HCT116 (cell line): Measurements from ENCODE around the gene KMT2E. TPM values are rescaled to one million over a fixed set of nuclear protein-coding genes. Genes with fewer than 3 reads are reported as not detected.

Experiments used
- ATAC-seq: fragments of 200-7000 bp; cut with Tn5 transposase; 2 replicates; pipeline ENCODE4 v1.9.1; 2020; ENCODE audit warnings: mild to moderate bottlenecking, moderate library complexity
- BruUV-seq: library from RNA; stranded (reverse); fragments of 400-500 nt; replicated peaks from 2 replicates; lab custom pipeline; 2021; lab: Mats Ljungman, UMichigan
- CTCF ChIA-PET: fragments of 300-600 bp; sonication (Branson Sonifier 250); formaldehyde crosslinking; loops from one replicate; lab custom pipeline; 2021; ENCODE audit warnings: antibody characterized with exemption; lab: Charles Lee
- POLR2A ChIA-PET: fragments of 300-600, 350-600 bp; sonication (Branson Sonifier 250); formaldehyde crosslinking; loops from one replicate; lab custom pipeline; 2021; ENCODE audit warnings: antibody characterized with exemption; lab: Charles Lee
- RAD21 ChIA-PET, 2 experiments: fragments of 300-600 bp; sonication (Branson Sonifier 250); formaldehyde crosslinking; loops; one replicate each; lab custom pipeline; 2023; ENCODE audit warnings: low total read pairs in 2 of 2; ENCODE audit not compliant: uncharacterized antibody in 2 of 2, unreplicated experiment in 2 of 2, low non-redundant PET in 1 of 2; lab: Charles Lee
- DNase-seq: peaks from one replicate; pipeline ENCODE4 v3.0.0-alpha.2; 2010; ENCODE audit warnings: low read depth, low spot score
- H2AFZ ChIP-seq: fragments of 200-600 bp; shearing (Covaris generic), sonication (generic); 2 replicates; pipeline ENCODE4 v1.6.1; 2017; ENCODE audit warnings: low read depth, mixed run types, mixed read lengths, antibody characterized with exemption, low read length; ENCODE audit not compliant: poor library complexity, severe bottlenecking
- H3K27ac ChIP-seq: 2 replicates; pipeline ENCODE4 v1.5.1; 2012; ENCODE audit warnings: low read depth, low read length
- H3K27me3 ChIP-seq: fragments of 200-600 bp; sonication (generic); 2 replicates; pipeline ENCODE4 v1.6.1; 2016; ENCODE audit warnings: mixed run types, low read length, mixed read lengths; ENCODE audit not compliant: insufficient read depth
- H3K36me3 ChIP-seq, 2 experiments: fragments of 200-500 bp in 1 of 2; fragments of 200-600 bp in 1 of 2; sonication (Bioruptor generic) in 1 of 2; sonication (generic) in 1 of 2; 2 replicates each; pipeline versions ENCODE4 v1.5.1 to v1.6.1; 2014 to 2016; ENCODE audit warnings: low read length in 2 of 2, inconsistent platforms in 1 of 2, mixed read lengths in 1 of 2, mixed run types in 1 of 2; ENCODE audit not compliant: insufficient read depth in 2 of 2, control insufficient read depth in 1 of 2
- H3K4me1 ChIP-seq, 2 experiments: fragments of 200-600 bp in 1 of 2; sonication (generic) in 1 of 2; 2 replicates each; pipeline versions ENCODE4 v1.5.1 to v1.6.1; 2012 to 2017; ENCODE audit warnings: low read length in 2 of 2, inconsistent platforms in 1 of 2, mild to moderate bottlenecking in 1 of 2, mixed read lengths in 1 of 2, mixed run types in 1 of 2, moderate library complexity in 1 of 2; ENCODE audit not compliant: insufficient read depth in 2 of 2, control insufficient read depth in 1 of 2
- H3K4me2 ChIP-seq: fragments of 200-600 bp; sonication (generic); 2 replicates; pipeline ENCODE4 v1.6.1; 2017; ENCODE audit warnings: mixed run types, low read length, mixed read lengths
- H3K4me3 ChIP-seq, 2 experiments: fragments of 200-600 bp in 1 of 2; sonication (generic) in 1 of 2; replicated peaks in 1 of 2; 2 replicates each; pipeline ENCODE4 v1.5.1; 2011 to 2016; ENCODE audit warnings: low read length in 2 of 2, control low read depth in 1 of 2, low read depth in 1 of 2, mild to moderate bottlenecking in 1 of 2, mixed read lengths in 1 of 2, mixed run types in 1 of 2
- H3K79me2 ChIP-seq: fragments of 200-600 bp; sonication (generic); 2 replicates; pipeline ENCODE4 v1.6.1; 2017; ENCODE audit warnings: mild to moderate bottlenecking, mixed run types, low read length, moderate library complexity, mixed read lengths; ENCODE audit not compliant: insufficient read depth
- H3K9ac ChIP-seq: fragments of 200-600 bp; sonication (generic); 2 replicates; pipeline ENCODE4 v1.6.1; 2016; ENCODE audit warnings: low read length, mixed read lengths
- H3K9me2 ChIP-seq: fragments of 200-600 bp; sonication (generic), shearing (Covaris generic); 2 replicates; pipeline ENCODE4 v1.6.1; 2017; ENCODE audit warnings: mixed run types, mild to moderate bottlenecking, moderate library complexity; ENCODE audit not compliant: insufficient read depth
- H3K9me3 ChIP-seq, 2 experiments: fragments of 200-500 bp in 1 of 2; fragments of 200-600 bp in 1 of 2; sonication (Bioruptor generic) in 1 of 2; sonication (generic) in 1 of 2; 2 replicates each; pipeline ENCODE4 v1.6.1; 2014 to 2017; ENCODE audit warnings: low read length in 2 of 2, mixed read lengths in 2 of 2, inconsistent platforms in 1 of 2, low read depth in 1 of 2, mild to moderate bottlenecking in 1 of 2, mixed run types in 1 of 2, moderate library complexity in 1 of 2; ENCODE audit not compliant: control insufficient read depth in 1 of 2, insufficient read depth in 1 of 2
- H4K20me1 ChIP-seq: fragments of 200-600 bp; sonication (generic), shearing (Covaris generic); 2 replicates; pipeline ENCODE4 v1.6.1; 2017; ENCODE audit warnings: mixed run types, mild to moderate bottlenecking, moderate library complexity; ENCODE audit not compliant: insufficient read depth
- ATF3 ChIP-seq: IDR thresholded peaks from 2 replicates; pipeline ENCODE4 v1.6.1; 2012
- CBX3 ChIP-seq: IDR thresholded peaks from 2 replicates; pipeline ENCODE4 v1.6.1; 2012; ENCODE audit warnings: low read depth
- CEBPB ChIP-seq: IDR thresholded peaks from 2 replicates; pipeline ENCODE4 v1.6.1; 2012; ENCODE audit warnings: low read depth
- CTCF ChIP-seq, 3 experiments: fragments of 200-600 bp in 1 of 3; sonication (generic) in 1 of 3; IDR thresholded peaks in 2 of 3; conservative IDR thresholded peaks in 1 of 3; 2 replicates each; pipeline ENCODE4 v1.5.1; 2012 to 2017; ENCODE audit warnings: low read depth in 2 of 3, low read length in 2 of 3, antibody characterized with exemption in 1 of 3, borderline replicate concordance in 1 of 3, control low read depth in 1 of 3, mild to moderate bottlenecking in 1 of 3, mixed read lengths in 1 of 3, mixed run types in 1 of 3, moderate library complexity in 1 of 3; ENCODE audit not compliant: insufficient read depth in 1 of 3
- EGR1 ChIP-seq: IDR thresholded peaks from 2 replicates; pipeline ENCODE4 v1.6.1; 2012; ENCODE audit warnings: low read depth
- ELF1 ChIP-seq: IDR thresholded peaks from 2 replicates; pipeline ENCODE4 v1.6.1; 2012; ENCODE audit warnings: low read depth, borderline replicate concordance
- EZH2 ChIP-seq: fragments of 200-600 bp; sonication (generic); IDR thresholded peaks from 2 replicates; pipeline ENCODE4 v1.6.1; 2017; ENCODE audit warnings: antibody characterized with exemption, mixed run types
- FOSL1 ChIP-seq: IDR thresholded peaks from 2 replicates; pipeline ENCODE4 v1.6.1; 2012; ENCODE audit warnings: low read depth
- JUND ChIP-seq: IDR thresholded peaks from 2 replicates; pipeline ENCODE4 v1.6.1; 2012
- MAX ChIP-seq: IDR thresholded peaks from 2 replicates; pipeline ENCODE4 v1.6.1; 2012
- POLR2A ChIP-seq: IDR thresholded peaks from 2 replicates; pipeline ENCODE4 v1.7.0; 2011; ENCODE audit warnings: borderline replicate concordance; ENCODE audit not compliant: insufficient read depth, insufficient read length; ENCODE audit errors: extremely low read depth
- RAD21 ChIP-seq: IDR thresholded peaks from 2 replicates; pipeline ENCODE4 v1.6.1; 2012; ENCODE audit warnings: low read depth, mild to moderate bottlenecking
- REST ChIP-seq: IDR thresholded peaks from 2 replicates; pipeline ENCODE4 v1.6.1; 2012; ENCODE audit warnings: low read depth
- SIN3A ChIP-seq: IDR thresholded peaks from 2 replicates; pipeline ENCODE4 v1.6.1; 2012; ENCODE audit warnings: low read depth
- SP1 ChIP-seq: IDR thresholded peaks from 2 replicates; pipeline ENCODE4 v1.6.1; 2012; ENCODE audit warnings: low read depth
- SRF ChIP-seq: IDR thresholded peaks from 2 replicates; pipeline ENCODE4 v1.6.1; 2012; ENCODE audit warnings: low read depth
- TCF7L2 ChIP-seq: IDR thresholded peaks from 2 replicates; pipeline ENCODE4 v1.7.0; 2011; ENCODE audit warnings: borderline replicate concordance, inconsistent platforms; ENCODE audit not compliant: insufficient read depth, insufficient read length; ENCODE audit errors: extremely low read depth
- YY1 ChIP-seq: IDR thresholded peaks from 2 replicates; pipeline ENCODE4 v1.6.1; 2011; ENCODE audit warnings: low read length, low read depth, moderate library complexity, mild to moderate bottlenecking; ENCODE audit not compliant: insufficient replicate concordance; ENCODE audit errors: extremely low read depth
- ZBTB33 ChIP-seq: IDR thresholded peaks from 2 replicates; pipeline ENCODE4 v1.6.1; 2011; ENCODE audit warnings: mild to moderate bottlenecking, low read length, moderate library complexity; ENCODE audit not compliant: insufficient replicate concordance; ENCODE audit errors: extremely low read depth
- ZNF274 ChIP-seq: fragments of 200-500 bp; sonication (Bioruptor generic); IDR thresholded peaks from 2 replicates; pipeline ENCODE4 v1.6.1; 2014; ENCODE audit warnings: mild to moderate bottlenecking, low read depth, low read length, inconsistent platforms
- intact Hi-C: fragments of 100-400 bp; cut with micrococcal nuclease; formaldehyde crosslinking; loops from 2 replicates; pipeline ENCODE4 v1.10.0; 2022
- total RNA-seq: library from RNA; stranded (reverse); gene quantifications from one replicate; pipeline ENCODE4 v1.2.1, GENCODE V29; 2021; ENCODE audit not compliant: unreplicated experiment

KMT2E gene
- total RNA-seq, 1 experiment from 2014 or later: 39.8 TPM

GRCh38 chr7:105016068-105016708 is 2.2 kb downstream of the KMT2E start:
- Histone ChIP-seq H3K36me3 (no peaks in the 10 kb centered on the region), H3K9me3 (no peaks in the 10 kb centered on the region), H3K27ac (no peak overlapping the region), H2AFZ (no peak overlapping the region), H4K20me1 (peaks cover 7% of the 10 kb centered on the region; the same call in 1 of the 2 replicates), H3K27me3 (no peaks in the 10 kb centered on the region), H3K9me2 (no peaks in the 10 kb centered on the region), H3K4me3 (peak overlapping the region; percentile 89 to 95; a peak in 3 of 4 replicates), H3K4me2 (peak overlapping the region; percentile 84), H3K4me1 (peaks cover 7 to 23% of the 10 kb centered on the region in 2 experiments; a peak in 3 of 4 replicates), H3K79me2 (peaks cover 71% of the 10 kb centered on the region), H3K9ac (no peak overlapping the region)
- BruUV-seq: no TSS peak
- ChIA-PET RAD21 (no interaction called here), POLR2A (interaction anchor here (1.5 to 3.0 kb wide), 2 partner anchors 29 to 32 kb away, joined by 3 to 18 read pairs; no protein-coding TSS in a partner anchor), CTCF (interaction anchor here (1.8 kb wide), 1 partner anchor 35 kb away, joined by 7 read pairs; no protein-coding TSS in a partner anchor)
- TF ChIP-seq CEBPB (no peak), SIN3A (no peak), EGR1 (no peak), SP1 (no peak), TCF7L2 (no peak), CBX3 (no peak), EZH2 (no peak), RAD21 (no peak), SRF (no peak), POLR2A (no peak), CTCF (IDR thresholded peaks at IDR 0.05 in 2 of 3, conservative IDR thresholded peaks at IDR 0.05 in 1 of 3; ENCODE audit: borderline replicate concordance in 1 of 3, insufficient read depth in 1 of 3, low read depth in 2 of 3, low read length in 2 of 3) (no peak), JUND (no peak), ZBTB33 (no peak), REST (no peak), ZNF274 (no peak), ELF1 (no peak), MAX (no peak), YY1 (no peak), ATF3 (no peak), FOSL1 (no peak)
- ATAC-seq: no peak
- intact Hi-C loops: no loop called here
- DNase-seq: no peak
